OCI-LY7 (cell line): ENCODE data around the gene TNRC6C. TPM values are rescaled to one million over a fixed set of nuclear protein-coding genes. Genes with fewer than 3 reads are reported as not detected.

ENCODE experiments used
- BruUV-seq: library from RNA; stranded (reverse); fragments of 400-500 nt; replicated peaks from 2 replicates; lab custom pipeline; 2021; lab: Mats Ljungman, UMichigan
- CTCF ChIA-PET: fragments of 300-600 bp; sonication (Branson Sonifier 250); formaldehyde crosslinking; loops from one replicate; lab custom pipeline; 2022; ENCODE audit warnings: antibody characterized with exemption; ENCODE audit not compliant: unreplicated experiment; lab: Charles Lee
- POLR2A ChIA-PET: fragments of 300-600 bp; sonication (Branson Sonifier 250); formaldehyde crosslinking; loops from one replicate; lab custom pipeline; 2022; ENCODE audit warnings: antibody characterized with exemption; lab: Charles Lee
- DNase-seq: peaks from one replicate; pipeline ENCODE4 v3.0.0-alpha.2; 2015; ENCODE audit warnings: low spot score
- H2AFZ ChIP-seq: fragments of 200-600 bp; sonication (generic), shearing (Covaris generic); 2 replicates; pipeline ENCODE4 v1.6.1; 2014; ENCODE audit warnings: mild to moderate bottlenecking, antibody characterized with exemption, low read length, moderate library complexity
- H3K27ac ChIP-seq: fragments of 200-600 bp; sonication (generic); 2 replicates; pipeline ENCODE4 v1.5.1; 2014; ENCODE audit warnings: mixed run types, low read depth, mild to moderate bottlenecking, moderate library complexity, low read length, inconsistent platforms; ENCODE audit not compliant: poor library complexity, severe bottlenecking
- H3K36me3 ChIP-seq: fragments of 200-600 bp; sonication (generic); 2 replicates; pipeline ENCODE4 v1.6.1; 2014; ENCODE audit warnings: mild to moderate bottlenecking, antibody characterized with exemption, low read length, moderate library complexity, mixed read lengths; ENCODE audit not compliant: insufficient read depth
- H3K4me1 ChIP-seq: fragments of 200-600 bp; sonication (generic); 2 replicates; pipeline ENCODE4 v1.5.1; 2014; ENCODE audit warnings: mild to moderate bottlenecking, low read length; ENCODE audit not compliant: insufficient read depth, poor library complexity, severe bottlenecking
- H3K4me2 ChIP-seq: fragments of 200-600 bp; sonication (generic); 2 replicates; pipeline ENCODE4 v1.6.1; 2014; ENCODE audit warnings: mild to moderate bottlenecking, low read length
- H3K4me3 ChIP-seq: fragments of 200-600 bp; sonication (generic); 2 replicates; pipeline ENCODE4 v1.5.1; 2014; ENCODE audit warnings: mild to moderate bottlenecking, low read depth, low read length; ENCODE audit not compliant: poor library complexity, severe bottlenecking
- H3K79me2 ChIP-seq: fragments of 200-600 bp; sonication (generic); 2 replicates; pipeline ENCODE4 v1.6.1; 2016; ENCODE audit warnings: low read depth, mild to moderate bottlenecking, low read length, moderate library complexity, mixed read lengths; ENCODE audit not compliant: insufficient read depth
- H3K9me2 ChIP-seq: fragments of 200-600 bp; sonication (generic); 2 replicates; pipeline ENCODE4 v1.6.1; 2016; ENCODE audit warnings: mild to moderate bottlenecking, low read length, mixed read lengths; ENCODE audit not compliant: insufficient read depth
- H3K9me3 ChIP-seq: fragments of 200-600 bp; sonication (generic); 2 replicates; pipeline ENCODE4 v1.6.1; 2014; ENCODE audit warnings: mild to moderate bottlenecking, mixed run types, low read length, mixed read lengths
- H4K20me1 ChIP-seq: fragments of 200-600 bp; sonication (generic); 2 replicates; pipeline ENCODE4 v1.6.1; 2014; ENCODE audit warnings: mild to moderate bottlenecking, antibody characterized with exemption, low read length, moderate library complexity, mixed read lengths; ENCODE audit not compliant: insufficient read depth
- EZH2phosphoT487 ChIP-seq: fragments of 200-600 bp; sonication (generic); IDR thresholded peaks from 2 replicates; pipeline ENCODE4 v1.6.1; 2018; ENCODE audit warnings: low read depth, borderline replicate concordance, mild to moderate bottlenecking, mixed run types, antibody characterized with exemption, low read length, moderate library complexity, mixed read lengths
- intact Hi-C: fragments of 100-400 bp; cut with micrococcal nuclease; formaldehyde crosslinking; loops from one replicate; pipeline ENCODE4 v1.10.0; 2022; ENCODE audit not compliant: unreplicated experiment
- total RNA-seq, 2 experiments: library from RNA; depleted of rRNA in 1 of 2; stranded (reverse); fragments of >200 nt in 1 of 2; shearing (Covaris generic) in 1 of 2; gene quantifications; 2 replicates each; pipeline ENCODE4 v1.2.3, GENCODE V29; 2014 to 2022
- TF ChIP-seq, protein P1 (sequence below): fragments of 200-600 bp; sonication (generic); conservative IDR thresholded peaks from 2 replicates; pipeline ENCODE4 v1.5.1; 2014; ENCODE audit warnings: mild to moderate bottlenecking, antibody characterized with exemption, low read length, moderate library complexity, mixed read lengths

Gene TNRC6C
- total RNA-seq, 2 experiments from 2014 or later = 8.5 to 25.2 TPM

GRCh38 chr17:78134899-78135385 is 176.4 kb downstream of the TNRC6C start:
- POLR2A ChIA-PET = interaction anchor here (1.0 kb wide), 1 partner anchor 9 kb away, joined by 3 read pairs; no protein-coding TSS in a partner anchor
- H3K4me3 ChIP-seq = no peak overlapping the region
- peaks cover 52% of the 10 kb centered on the region for H3K36me3 ChIP-seq
- H3K9me2 ChIP-seq = no peaks in the 10 kb centered on the region
- TF ChIP-seq, protein P1, sequence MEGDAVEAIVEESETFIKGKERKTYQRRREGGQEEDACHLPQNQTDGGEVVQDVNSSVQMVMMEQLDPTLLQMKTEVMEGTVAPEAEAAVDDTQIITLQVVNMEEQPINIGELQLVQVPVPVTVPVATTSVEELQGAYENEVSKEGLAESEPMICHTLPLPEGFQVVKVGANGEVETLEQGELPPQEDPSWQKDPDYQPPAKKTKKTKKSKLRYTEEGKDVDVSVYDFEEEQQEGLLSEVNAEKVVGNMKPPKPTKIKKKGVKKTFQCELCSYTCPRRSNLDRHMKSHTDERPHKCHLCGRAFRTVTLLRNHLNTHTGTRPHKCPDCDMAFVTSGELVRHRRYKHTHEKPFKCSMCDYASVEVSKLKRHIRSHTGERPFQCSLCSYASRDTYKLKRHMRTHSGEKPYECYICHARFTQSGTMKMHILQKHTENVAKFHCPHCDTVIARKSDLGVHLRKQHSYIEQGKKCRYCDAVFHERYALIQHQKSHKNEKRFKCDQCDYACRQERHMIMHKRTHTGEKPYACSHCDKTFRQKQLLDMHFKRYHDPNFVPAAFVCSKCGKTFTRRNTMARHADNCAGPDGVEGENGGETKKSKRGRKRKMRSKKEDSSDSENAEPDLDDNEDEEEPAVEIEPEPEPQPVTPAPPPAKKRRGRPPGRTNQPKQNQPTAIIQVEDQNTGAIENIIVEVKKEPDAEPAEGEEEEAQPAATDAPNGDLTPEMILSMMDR = no peak
- no peak for TF ChIP-seq EZH2phosphoT487
- no TSS peak for BruUV-seq
- H3K27ac ChIP-seq = no peak overlapping the region
- CTCF ChIA-PET = interaction anchor here (0.6 kb wide), 1 partner anchor 19 kb away, joined by 4 read pairs; no protein-coding TSS in a partner anchor
- no peaks in the 10 kb centered on the region for H3K9me3 ChIP-seq
- peaks cover 49% of the 10 kb centered on the region for H3K4me1 ChIP-seq
- H3K79me2 ChIP-seq = peaks cover 8% of the 10 kb centered on the region; the same call in 1 of the 2 replicates
- DNase-seq = no peak
- intact Hi-C loops = loop anchor here (1.0 to 5.0 kb wide), 5 partner anchors 18 to 1648 kb away; no protein-coding TSS in a partner anchor
- no peak overlapping the region for H3K4me2 ChIP-seq
- H4K20me1 ChIP-seq = 0 out of 2 replicates have a peak, but pooled peaks cover 4% of the 10 kb centered on the region
- no peak overlapping the region for H2AFZ ChIP-seq

GRCh38 chr17:78135858-78136500 is 177.5 kb downstream of the TNRC6C start:
- Histone ChIP-seq H3K9me3 (no peaks in the 10 kb centered on the region), H3K4me2 (no peak overlapping the region), H3K27ac (no peak overlapping the region), H3K9me2 (no peaks in the 10 kb centered on the region), H3K4me3 (no peak overlapping the region), H4K20me1 (0 out of 2 replicates have a peak, but pooled peaks cover 4% of the 10 kb centered on the region), H2AFZ (no peak overlapping the region), H3K79me2 (peaks cover 5% of the 10 kb centered on the region; the same call in 1 of the 2 replicates), H3K36me3 (peaks cover 52% of the 10 kb centered on the region), H3K4me1 (peaks cover 43% of the 10 kb centered on the region)
- CTCF ChIA-PET = interaction anchor here (0.6 kb wide), 1 partner anchor 10 kb away, joined by 4 read pairs; no protein-coding TSS in a partner anchor
- no peak for DNase-seq
- TSS peak; percentile 28 for BruUV-seq
- intact Hi-C loops = no loop called here
- TF ChIP-seq, protein P1 = no peak
- POLR2A ChIA-PET = interaction anchor here (1.0 kb wide), 1 partner anchor 8 kb away, joined by 3 read pairs; no protein-coding TSS in a partner anchor
